HG02798 (cell line): ENCODE results near the gene TBX1.
"Not testable (repeated sequence)": the region's sequence is repeated elsewhere in the genome, so short reads cannot be mapped to it uniquely, and the experiment has no call there.

ENCODE experiments used
- ATAC-seq: cut with Tn5 transposase; IDR thresholded peaks from one replicate; pipeline ENCODE4 v1.9.1; 2021; ENCODE audit warnings: mild to moderate bottlenecking; ENCODE audit not compliant: unreplicated experiment, poor library complexity

TBX1 gene

GRCh38 chr22:19763458-19764298 is 3.1 kb downstream of the TBX1 start:
- no peak for ATAC-seq

DNA sequence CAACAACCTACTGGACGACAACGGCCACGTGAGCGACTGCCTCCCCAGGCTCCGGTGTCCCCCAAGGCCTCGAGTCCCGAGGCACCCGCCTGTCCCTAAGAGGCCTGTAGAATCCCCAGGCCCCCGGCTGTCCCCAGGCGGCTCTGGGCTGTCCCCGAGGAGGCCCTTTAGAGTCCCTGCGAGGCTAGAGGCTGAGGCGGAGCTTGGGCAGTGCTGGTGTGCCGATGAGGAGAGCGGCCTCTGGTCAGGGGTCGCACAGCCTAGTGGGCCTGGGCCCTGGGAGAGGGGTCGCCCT is 3.7 kb downstream of the TBX1 start:
- no peak for ATAC-seq

- ATAC-seq = no peak
Measured at GRCh38 chr22:19764636-19765476, 4.3 kb downstream of the TBX1 start.

- ATAC-seq = no peak
Measured at GRCh38 chr22:19765477-19766239, 5.1 kb downstream of the TBX1 start.

- no peak for ATAC-seq
Measured at GRCh38 chr22:19766240-19766510, 5.6 kb downstream of the TBX1 start.

- ATAC-seq = no peak
Measured at GRCh38 chr22:19766511-19767426, 6.2 kb downstream of the TBX1 start.

DNA sequence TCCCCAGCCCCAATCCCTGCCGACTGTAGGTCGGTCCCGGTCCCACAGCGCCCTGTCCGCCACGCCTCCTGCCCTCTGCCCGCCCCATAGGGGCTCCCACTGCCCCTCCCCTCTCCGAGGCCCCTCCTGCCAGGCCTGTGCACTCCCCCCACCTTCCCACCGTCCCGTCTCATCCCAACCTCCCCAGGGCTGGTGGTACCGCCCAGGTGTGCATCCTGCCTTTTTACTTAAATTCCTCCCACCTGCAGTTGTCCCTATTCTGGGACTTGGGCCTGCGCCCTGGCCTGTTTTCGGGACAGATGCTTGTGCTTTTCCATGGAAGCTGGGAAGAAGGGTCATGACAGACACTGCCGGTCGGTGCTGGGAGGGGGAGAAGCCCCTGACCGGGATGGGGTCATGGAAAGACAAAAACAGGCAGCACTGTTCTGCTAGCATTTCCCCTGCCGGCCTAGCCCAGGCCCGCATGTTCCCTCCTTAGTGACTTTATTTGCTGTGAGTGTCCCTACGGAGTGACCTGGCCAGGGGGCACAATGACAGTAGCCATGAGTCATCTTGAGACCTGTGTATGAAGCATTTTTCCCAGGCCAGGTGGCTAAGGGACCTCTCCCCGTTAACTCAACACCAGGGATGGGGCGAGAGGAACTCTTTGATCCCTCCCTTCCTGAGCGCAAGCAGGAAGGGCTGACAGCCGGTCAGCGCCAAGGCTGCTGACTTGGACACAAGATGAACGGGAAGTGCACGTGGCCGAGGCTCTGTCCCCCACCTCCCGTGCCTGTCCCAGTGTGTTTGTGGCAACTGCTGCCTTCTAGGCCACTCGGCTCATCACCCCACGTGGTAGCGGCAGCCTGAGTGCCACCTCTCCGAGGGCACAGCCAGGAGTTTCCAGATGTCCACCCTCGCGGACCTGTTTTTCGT is 7.1 kb downstream of the TBX1 start:
- no peak for ATAC-seq

DNA sequence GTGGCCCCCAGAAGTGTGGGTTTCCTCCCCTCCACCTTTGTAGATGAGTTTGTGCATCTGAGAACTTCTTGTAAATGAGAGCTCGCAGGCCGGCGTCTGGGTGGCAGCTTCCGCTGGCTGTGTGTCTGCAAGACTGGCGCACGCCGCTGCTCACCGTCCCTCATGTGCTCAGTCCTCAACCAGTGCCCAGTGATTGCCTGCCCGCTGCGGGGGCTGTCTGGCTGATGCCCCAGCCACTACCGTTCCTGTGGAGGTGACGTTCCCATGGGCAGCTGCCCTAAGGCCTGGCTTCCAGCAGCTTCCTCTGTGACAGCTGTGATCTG is 8.8 kb downstream of the TBX1 start:
- ATAC-seq = no peak

DNA sequence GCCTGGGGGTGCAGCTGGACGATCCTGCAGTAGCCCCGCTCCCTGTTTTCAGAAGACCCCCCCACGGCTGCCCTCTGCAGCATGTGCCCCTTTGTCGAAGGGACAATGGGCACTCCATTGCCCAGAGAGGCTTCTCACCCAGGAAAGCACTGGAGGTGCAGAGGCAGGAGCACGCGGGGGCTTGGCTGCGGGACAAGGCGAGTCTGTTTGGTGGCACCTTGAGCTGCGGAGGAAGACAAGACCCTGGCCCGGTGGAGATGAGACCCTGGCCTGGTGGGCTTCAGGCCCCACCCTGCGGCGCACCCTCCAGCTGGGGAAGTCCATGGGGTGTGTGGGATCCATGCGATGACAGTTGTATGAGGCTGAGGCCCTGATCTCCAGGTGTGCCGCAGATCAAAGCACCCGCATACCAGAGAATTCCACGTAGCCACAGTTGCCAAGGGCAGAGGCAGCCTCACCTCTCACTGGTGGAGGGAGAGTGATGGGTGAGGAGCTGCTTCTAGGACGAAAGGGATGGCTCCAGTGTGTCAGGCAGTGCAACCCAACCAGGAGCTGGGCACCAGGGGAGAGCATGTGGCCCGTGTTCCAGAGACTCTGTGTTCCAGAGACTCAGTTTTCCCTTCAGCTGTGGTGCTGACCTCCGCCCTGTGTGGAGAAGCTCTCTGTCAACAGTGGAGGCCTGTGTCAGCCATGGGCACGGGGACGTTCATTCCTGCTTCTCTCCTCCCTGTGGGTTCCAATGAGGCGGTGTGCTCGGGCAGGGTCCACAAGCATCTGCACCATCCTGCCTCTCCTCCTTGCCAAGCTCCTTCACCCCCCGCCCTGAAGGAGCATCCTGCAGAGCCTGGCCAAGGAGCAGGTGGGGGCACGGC is 10.0 kb downstream of the TBX1 start:
- ATAC-seq = no peak

- ATAC-seq = no peak
Measured at GRCh38 chr22:19772422-19772672, 11.8 kb downstream of the TBX1 start.

- peak; percentile 62 for ATAC-seq
Measured at GRCh38 chr22:19772673-19773469, 12.3 kb downstream of the TBX1 start.

DNA sequence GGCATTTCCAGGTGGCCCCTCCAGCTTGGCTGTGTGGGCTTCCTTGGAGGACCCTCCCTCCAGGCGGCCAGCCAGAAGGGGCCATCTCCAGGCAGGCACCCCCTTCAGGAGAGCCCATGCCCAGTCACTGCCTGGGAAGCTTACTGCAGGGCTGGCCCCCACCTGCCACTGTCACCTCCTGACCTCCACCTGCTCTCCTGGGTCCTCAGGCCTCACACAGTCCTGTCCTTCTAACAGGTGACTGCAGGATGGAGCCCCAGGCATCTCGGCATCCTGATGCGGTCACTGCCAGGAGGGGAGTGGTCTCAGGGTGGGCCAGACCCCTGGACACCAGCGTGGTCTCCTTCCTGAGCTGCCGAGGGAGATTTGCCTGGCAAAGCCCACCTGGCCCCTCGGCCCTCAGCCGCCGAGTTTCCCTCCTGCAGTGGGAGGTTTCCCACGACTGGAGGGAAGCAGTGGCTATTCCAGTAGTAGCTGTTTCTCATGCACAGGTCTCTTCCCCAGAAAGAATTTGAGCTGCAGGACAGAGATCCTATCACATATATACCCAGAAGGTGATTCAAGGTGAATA is 13.0 kb downstream of the TBX1 start:
- no peak for ATAC-seq

DNA sequence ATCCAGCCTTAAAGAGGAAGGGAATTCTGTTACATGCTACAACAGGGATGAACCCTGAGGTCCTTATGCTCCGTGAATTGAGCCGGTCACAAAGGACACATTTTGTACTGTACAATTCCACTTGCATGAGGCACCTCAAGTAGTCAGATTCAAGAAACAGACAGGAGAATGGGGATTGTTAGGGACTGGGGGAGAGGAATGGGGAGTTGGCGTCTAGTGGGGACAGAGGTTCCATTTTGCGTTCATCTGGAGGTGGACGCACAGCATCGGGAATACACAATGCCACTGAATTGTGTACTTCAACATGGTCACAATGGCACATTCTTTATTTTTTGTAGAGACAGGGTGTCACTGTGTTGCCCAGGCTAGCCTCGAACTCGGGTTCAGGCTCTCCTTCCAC is 14.1 kb downstream of the TBX1 start:
- no peak for ATAC-seq

DNA sequence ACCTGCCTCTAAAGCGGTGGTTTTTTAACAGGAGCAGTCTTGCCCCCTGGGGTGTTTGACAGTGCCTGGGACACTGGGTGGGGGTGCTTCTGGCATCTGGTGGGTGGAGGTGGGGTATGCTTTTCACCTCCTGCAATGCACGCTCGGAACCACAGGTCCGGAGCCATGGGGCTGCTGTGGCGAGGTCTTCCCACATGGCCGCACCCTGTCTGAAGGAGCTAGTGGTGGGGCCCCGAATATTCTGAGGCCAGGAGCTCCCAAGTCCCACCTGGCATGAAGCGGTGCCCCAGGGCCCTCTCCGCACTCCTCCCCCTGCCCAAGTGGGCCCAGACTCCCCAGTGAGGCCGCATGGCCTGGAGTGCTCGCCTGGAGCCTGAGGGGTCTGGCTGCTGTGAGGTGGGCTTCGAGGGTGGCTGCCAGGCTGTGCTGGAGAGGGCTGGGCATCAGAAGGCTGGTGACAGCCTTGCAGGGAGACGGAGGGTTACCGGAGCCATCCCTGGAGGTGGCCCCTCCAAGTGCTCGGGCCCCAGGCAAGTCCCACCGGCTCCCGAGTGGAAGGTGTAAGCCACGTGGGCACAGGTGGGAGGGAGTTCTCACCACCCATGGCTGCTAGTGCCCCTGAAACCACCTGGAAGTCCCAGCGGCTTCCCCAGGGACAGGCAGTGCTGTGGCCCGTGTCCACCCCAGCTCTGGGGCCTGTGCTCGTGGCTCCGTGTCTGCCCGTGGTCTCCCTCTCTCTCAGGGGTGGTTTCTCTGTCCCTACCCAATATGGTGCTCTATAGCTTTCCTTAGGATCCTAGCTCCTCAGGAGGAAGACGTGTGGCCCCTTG is 15.1 kb downstream of the TBX1 start:
- no peak for ATAC-seq

GRCh38 chr22:19776433-19777031 is 16.0 kb downstream of the TBX1 start:
- ATAC-seq = no peak

DNA sequence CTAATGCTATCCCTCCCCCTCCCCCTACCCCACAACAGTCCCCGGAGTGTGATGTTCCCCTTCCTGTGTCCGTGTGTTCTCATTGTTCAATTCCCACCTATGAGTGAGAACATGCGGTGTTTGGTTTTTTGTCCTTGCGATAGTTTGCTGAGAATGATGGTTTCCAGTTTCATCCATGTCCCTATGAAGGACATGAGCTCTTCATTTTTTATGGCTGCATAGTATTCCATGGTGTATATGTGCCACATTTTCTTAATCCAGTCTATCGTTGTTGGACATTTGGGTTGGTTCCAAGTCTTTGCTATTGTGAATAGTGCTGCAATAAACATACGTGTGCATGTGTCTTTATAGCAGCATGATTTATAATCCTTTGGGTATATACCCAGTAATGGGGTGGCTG is 16.6 kb downstream of the TBX1 start:
- ATAC-seq = not testable (repeated sequence)
